HCT116 (cell line): ENCODE data around the gene NFIX. TPM values are rescaled to one million over a fixed set of nuclear protein-coding genes. Genes with fewer than 3 reads are reported as not detected.

ENCODE experiments used
- ATAC-seq: fragments of 200-7000 bp; cut with Tn5 transposase; 2 replicates; pipeline ENCODE4 v1.9.1; 2020; ENCODE audit warnings: mild to moderate bottlenecking, moderate library complexity
- BruUV-seq: library from RNA; stranded (reverse); fragments of 400-500 nt; replicated peaks from 2 replicates; lab custom pipeline; 2021; lab: Mats Ljungman, UMichigan
- CTCF ChIA-PET: fragments of 300-600 bp; sonication (Branson Sonifier 250); formaldehyde crosslinking; loops from one replicate; lab custom pipeline; 2021; ENCODE audit warnings: antibody characterized with exemption; lab: Charles Lee
- POLR2A ChIA-PET: fragments of 300-600, 350-600 bp; sonication (Branson Sonifier 250); formaldehyde crosslinking; loops from one replicate; lab custom pipeline; 2021; ENCODE audit warnings: antibody characterized with exemption; lab: Charles Lee
- RAD21 ChIA-PET, 2 experiments: fragments of 300-600 bp; sonication (Branson Sonifier 250); formaldehyde crosslinking; loops; one replicate each; lab custom pipeline; 2023; ENCODE audit warnings: low total read pairs in 2 of 2; ENCODE audit not compliant: uncharacterized antibody in 2 of 2, unreplicated experiment in 2 of 2, low non-redundant PET in 1 of 2; lab: Charles Lee
- DNase-seq: peaks from one replicate; pipeline ENCODE4 v3.0.0-alpha.2; 2010; ENCODE audit warnings: low read depth, low spot score
- H2AFZ ChIP-seq: fragments of 200-600 bp; shearing (Covaris generic), sonication (generic); 2 replicates; pipeline ENCODE4 v1.6.1; 2017; ENCODE audit warnings: low read depth, mixed run types, mixed read lengths, antibody characterized with exemption, low read length; ENCODE audit not compliant: poor library complexity, severe bottlenecking
- H3K27ac ChIP-seq: 2 replicates; pipeline ENCODE4 v1.5.1; 2012; ENCODE audit warnings: low read depth, low read length
- H3K27me3 ChIP-seq: fragments of 200-600 bp; sonication (generic); 2 replicates; pipeline ENCODE4 v1.6.1; 2016; ENCODE audit warnings: mixed run types, low read length, mixed read lengths; ENCODE audit not compliant: insufficient read depth
- H3K36me3 ChIP-seq, 2 experiments: fragments of 200-500 bp in 1 of 2; fragments of 200-600 bp in 1 of 2; sonication (Bioruptor generic) in 1 of 2; sonication (generic) in 1 of 2; 2 replicates each; pipeline versions ENCODE4 v1.5.1 to v1.6.1; 2014 to 2016; ENCODE audit warnings: low read length in 2 of 2, inconsistent platforms in 1 of 2, mixed read lengths in 1 of 2, mixed run types in 1 of 2; ENCODE audit not compliant: insufficient read depth in 2 of 2, control insufficient read depth in 1 of 2
- H3K4me1 ChIP-seq, 2 experiments: fragments of 200-600 bp in 1 of 2; sonication (generic) in 1 of 2; 2 replicates each; pipeline versions ENCODE4 v1.5.1 to v1.6.1; 2012 to 2017; ENCODE audit warnings: low read length in 2 of 2, inconsistent platforms in 1 of 2, mild to moderate bottlenecking in 1 of 2, mixed read lengths in 1 of 2, mixed run types in 1 of 2, moderate library complexity in 1 of 2; ENCODE audit not compliant: insufficient read depth in 2 of 2, control insufficient read depth in 1 of 2
- H3K4me2 ChIP-seq: fragments of 200-600 bp; sonication (generic); 2 replicates; pipeline ENCODE4 v1.6.1; 2017; ENCODE audit warnings: mixed run types, low read length, mixed read lengths
- H3K4me3 ChIP-seq, 2 experiments: fragments of 200-600 bp in 1 of 2; sonication (generic) in 1 of 2; replicated peaks in 1 of 2; 2 replicates each; pipeline ENCODE4 v1.5.1; 2011 to 2016; ENCODE audit warnings: low read length in 2 of 2, control low read depth in 1 of 2, low read depth in 1 of 2, mild to moderate bottlenecking in 1 of 2, mixed read lengths in 1 of 2, mixed run types in 1 of 2
- H3K79me2 ChIP-seq: fragments of 200-600 bp; sonication (generic); 2 replicates; pipeline ENCODE4 v1.6.1; 2017; ENCODE audit warnings: mild to moderate bottlenecking, mixed run types, low read length, moderate library complexity, mixed read lengths; ENCODE audit not compliant: insufficient read depth
- H3K9ac ChIP-seq: fragments of 200-600 bp; sonication (generic); 2 replicates; pipeline ENCODE4 v1.6.1; 2016; ENCODE audit warnings: low read length, mixed read lengths
- H3K9me2 ChIP-seq: fragments of 200-600 bp; sonication (generic), shearing (Covaris generic); 2 replicates; pipeline ENCODE4 v1.6.1; 2017; ENCODE audit warnings: mixed run types, mild to moderate bottlenecking, moderate library complexity; ENCODE audit not compliant: insufficient read depth
- H3K9me3 ChIP-seq, 2 experiments: fragments of 200-500 bp in 1 of 2; fragments of 200-600 bp in 1 of 2; sonication (Bioruptor generic) in 1 of 2; sonication (generic) in 1 of 2; 2 replicates each; pipeline ENCODE4 v1.6.1; 2014 to 2017; ENCODE audit warnings: low read length in 2 of 2, mixed read lengths in 2 of 2, inconsistent platforms in 1 of 2, low read depth in 1 of 2, mild to moderate bottlenecking in 1 of 2, mixed run types in 1 of 2, moderate library complexity in 1 of 2; ENCODE audit not compliant: control insufficient read depth in 1 of 2, insufficient read depth in 1 of 2
- H4K20me1 ChIP-seq: fragments of 200-600 bp; sonication (generic), shearing (Covaris generic); 2 replicates; pipeline ENCODE4 v1.6.1; 2017; ENCODE audit warnings: mixed run types, mild to moderate bottlenecking, moderate library complexity; ENCODE audit not compliant: insufficient read depth
- CEBPB ChIP-seq: IDR thresholded peaks from 2 replicates; pipeline ENCODE4 v1.6.1; 2012; ENCODE audit warnings: low read depth
- ELF1 ChIP-seq: IDR thresholded peaks from 2 replicates; pipeline ENCODE4 v1.6.1; 2012; ENCODE audit warnings: low read depth, borderline replicate concordance
- FOSL1 ChIP-seq: IDR thresholded peaks from 2 replicates; pipeline ENCODE4 v1.6.1; 2012; ENCODE audit warnings: low read depth
- JUND ChIP-seq: IDR thresholded peaks from 2 replicates; pipeline ENCODE4 v1.6.1; 2012
- POLR2A ChIP-seq: IDR thresholded peaks from 2 replicates; pipeline ENCODE4 v1.7.0; 2011; ENCODE audit warnings: borderline replicate concordance; ENCODE audit not compliant: insufficient read depth, insufficient read length; ENCODE audit errors: extremely low read depth
- SP1 ChIP-seq: IDR thresholded peaks from 2 replicates; pipeline ENCODE4 v1.6.1; 2012; ENCODE audit warnings: low read depth
- SRF ChIP-seq: IDR thresholded peaks from 2 replicates; pipeline ENCODE4 v1.6.1; 2012; ENCODE audit warnings: low read depth
- TCF7L2 ChIP-seq: IDR thresholded peaks from 2 replicates; pipeline ENCODE4 v1.7.0; 2011; ENCODE audit warnings: borderline replicate concordance, inconsistent platforms; ENCODE audit not compliant: insufficient read depth, insufficient read length; ENCODE audit errors: extremely low read depth
- ZNF274 ChIP-seq: fragments of 200-500 bp; sonication (Bioruptor generic); IDR thresholded peaks from 2 replicates; pipeline ENCODE4 v1.6.1; 2014; ENCODE audit warnings: mild to moderate bottlenecking, low read depth, low read length, inconsistent platforms
- intact Hi-C: fragments of 100-400 bp; cut with micrococcal nuclease; formaldehyde crosslinking; loops from 2 replicates; pipeline ENCODE4 v1.10.0; 2022
- total RNA-seq: library from RNA; stranded (reverse); gene quantifications from one replicate; pipeline ENCODE4 v1.2.1, GENCODE V29; 2021; ENCODE audit not compliant: unreplicated experiment
- TF ChIP-seq, protein P1 (sequence below): IDR thresholded peaks from 2 replicates; pipeline ENCODE4 v1.6.1; 2012; ENCODE audit warnings: low read depth
- TF ChIP-seq, protein P2 (sequence below), 3 experiments: fragments of 200-600 bp in 1 of 3; sonication (generic) in 1 of 3; IDR thresholded peaks in 2 of 3; conservative IDR thresholded peaks in 1 of 3; 2 replicates each; pipeline ENCODE4 v1.5.1; 2012 to 2017; ENCODE audit warnings: low read depth in 2 of 3, low read length in 2 of 3, antibody characterized with exemption in 1 of 3, borderline replicate concordance in 1 of 3, control low read depth in 1 of 3, mild to moderate bottlenecking in 1 of 3, mixed read lengths in 1 of 3, mixed run types in 1 of 3, moderate library complexity in 1 of 3; ENCODE audit not compliant: insufficient read depth in 1 of 3
- TF ChIP-seq, protein P3 (sequence below): IDR thresholded peaks from 2 replicates; pipeline ENCODE4 v1.6.1; 2012

NFIX gene
- total RNA-seq, 1 experiment from 2014 or later = 34.8 TPM

DNA sequence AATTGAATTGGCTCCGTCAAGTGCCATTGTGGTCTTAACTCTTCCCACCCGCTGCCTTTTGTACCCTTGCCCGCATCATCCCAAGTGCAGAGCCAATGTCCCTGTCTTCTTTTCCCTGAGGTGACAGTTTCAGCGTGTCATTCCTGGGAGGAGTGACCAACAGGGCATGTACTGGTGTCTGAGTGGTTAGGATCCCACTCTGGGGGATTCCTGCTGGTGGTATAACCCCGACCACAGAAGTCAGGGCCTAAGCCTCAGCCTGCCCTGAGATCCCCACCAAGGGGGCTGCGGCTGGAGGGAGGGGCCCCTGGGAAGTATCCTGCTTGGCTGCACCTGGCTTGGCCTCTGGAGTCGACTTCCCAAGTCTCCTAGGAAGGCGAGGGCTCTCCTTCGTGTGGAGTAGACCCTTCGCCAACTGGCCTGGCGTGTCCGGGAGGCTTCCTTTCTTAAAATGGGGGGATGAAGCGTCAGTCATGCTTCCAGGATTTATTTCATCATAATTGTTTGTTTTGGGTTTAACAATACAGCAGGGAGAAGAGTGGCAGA, 40.6 kb downstream of the NFIX start:
- POLR2A ChIA-PET = no interaction called here

DNA sequence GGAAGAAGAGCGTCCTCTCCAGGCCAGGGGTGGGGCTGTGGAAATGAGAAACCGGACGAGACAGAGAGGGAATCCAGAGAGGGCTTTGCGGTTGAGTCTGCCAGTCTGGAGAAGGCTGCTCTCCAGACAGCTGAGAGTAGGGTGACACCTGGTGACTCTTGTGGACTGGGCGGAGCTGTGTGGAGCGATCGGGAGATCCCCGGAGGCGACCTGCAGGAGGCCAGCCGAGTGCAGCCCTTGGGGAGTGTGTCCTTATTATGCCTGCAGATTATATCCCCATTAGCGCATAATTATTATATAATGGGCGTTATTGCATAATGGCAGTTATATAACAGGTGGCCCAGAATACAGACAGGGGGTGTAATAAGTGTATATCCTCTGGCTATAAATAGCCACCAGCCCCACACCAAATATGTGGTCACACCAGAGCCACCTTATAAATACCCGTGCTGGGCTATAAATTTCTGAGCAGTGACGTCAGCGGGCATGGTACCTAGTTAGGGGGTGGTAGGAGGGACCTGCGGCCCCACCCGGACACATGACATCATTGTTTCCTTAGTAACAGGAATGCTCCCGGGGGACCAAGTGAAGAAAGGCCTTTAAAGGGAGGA, 41.2 kb downstream of the NFIX start:
- no peaks in the 10 kb centered on the region; the same call in 1 of the 2 replicates for H3K79me2 ChIP-seq
- peaks cover 50 to 69% of the 10 kb centered on the region in 2 experiments for H3K4me1 ChIP-seq
- ChIA-PET POLR2A (no interaction called here), CTCF (interaction anchor here (1.1 to 1.5 kb wide), 3 partner anchors 18 to 58 kb away, joined by 3 to 4 read pairs (median 4); no protein-coding TSS in a partner anchor), RAD21 (interaction anchor here (0.9 to 1.0 kb wide), 2 partner anchors 24 to 25 kb away, joined by 3 to 8 read pairs; no protein-coding TSS in a partner anchor)
- DNase-seq = peak; percentile 56
- intact Hi-C loops = no loop called here
- no peak overlapping the region for H2AFZ ChIP-seq
- H3K9ac ChIP-seq = peak overlapping the region; percentile 35
- ATAC-seq = peak; percentile 77
- no peaks in the 10 kb centered on the region for H3K9me3 ChIP-seq
- no peaks in the 10 kb centered on the region for H3K27me3 ChIP-seq
- H3K9me2 ChIP-seq = no peaks in the 10 kb centered on the region
- BruUV-seq = no TSS peak
- no peak overlapping the region for H3K27ac ChIP-seq
- H3K36me3 ChIP-seq = no peaks in the 10 kb centered on the region
- no peaks in the 10 kb centered on the region for H4K20me1 ChIP-seq
- H3K4me2 ChIP-seq = peak overlapping the region; percentile 72
- H3K4me3 ChIP-seq = peak overlapping the region in 1 of 2 experiments; percentile 39; a peak in 2 of 4 replicates
- TF ChIP-seq ZNF274 (no peak), CEBPB (peak; percentile 58; the same call in 1 of the 2 replicates), TCF7L2 (no peak), FOSL1 (0 out of 2 replicates have a peak, but pooled peaks have one; percentile 20), ELF1 (no peak), SP1 (peak; percentile 47; the same call in 1 of the 2 replicates), JUND (no peak; the same call in 1 of the 2 replicates), SRF (no peak)
- TF ChIP-seq, protein P1, sequence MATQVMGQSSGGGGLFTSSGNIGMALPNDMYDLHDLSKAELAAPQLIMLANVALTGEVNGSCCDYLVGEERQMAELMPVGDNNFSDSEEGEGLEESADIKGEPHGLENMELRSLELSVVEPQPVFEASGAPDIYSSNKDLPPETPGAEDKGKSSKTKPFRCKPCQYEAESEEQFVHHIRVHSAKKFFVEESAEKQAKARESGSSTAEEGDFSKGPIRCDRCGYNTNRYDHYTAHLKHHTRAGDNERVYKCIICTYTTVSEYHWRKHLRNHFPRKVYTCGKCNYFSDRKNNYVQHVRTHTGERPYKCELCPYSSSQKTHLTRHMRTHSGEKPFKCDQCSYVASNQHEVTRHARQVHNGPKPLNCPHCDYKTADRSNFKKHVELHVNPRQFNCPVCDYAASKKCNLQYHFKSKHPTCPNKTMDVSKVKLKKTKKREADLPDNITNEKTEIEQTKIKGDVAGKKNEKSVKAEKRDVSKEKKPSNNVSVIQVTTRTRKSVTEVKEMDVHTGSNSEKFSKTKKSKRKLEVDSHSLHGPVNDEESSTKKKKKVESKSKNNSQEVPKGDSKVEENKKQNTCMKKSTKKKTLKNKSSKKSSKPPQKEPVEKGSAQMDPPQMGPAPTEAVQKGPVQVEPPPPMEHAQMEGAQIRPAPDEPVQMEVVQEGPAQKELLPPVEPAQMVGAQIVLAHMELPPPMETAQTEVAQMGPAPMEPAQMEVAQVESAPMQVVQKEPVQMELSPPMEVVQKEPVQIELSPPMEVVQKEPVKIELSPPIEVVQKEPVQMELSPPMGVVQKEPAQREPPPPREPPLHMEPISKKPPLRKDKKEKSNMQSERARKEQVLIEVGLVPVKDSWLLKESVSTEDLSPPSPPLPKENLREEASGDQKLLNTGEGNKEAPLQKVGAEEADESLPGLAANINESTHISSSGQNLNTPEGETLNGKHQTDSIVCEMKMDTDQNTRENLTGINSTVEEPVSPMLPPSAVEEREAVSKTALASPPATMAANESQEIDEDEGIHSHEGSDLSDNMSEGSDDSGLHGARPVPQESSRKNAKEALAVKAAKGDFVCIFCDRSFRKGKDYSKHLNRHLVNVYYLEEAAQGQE = no peak
- TF ChIP-seq, protein P2, sequence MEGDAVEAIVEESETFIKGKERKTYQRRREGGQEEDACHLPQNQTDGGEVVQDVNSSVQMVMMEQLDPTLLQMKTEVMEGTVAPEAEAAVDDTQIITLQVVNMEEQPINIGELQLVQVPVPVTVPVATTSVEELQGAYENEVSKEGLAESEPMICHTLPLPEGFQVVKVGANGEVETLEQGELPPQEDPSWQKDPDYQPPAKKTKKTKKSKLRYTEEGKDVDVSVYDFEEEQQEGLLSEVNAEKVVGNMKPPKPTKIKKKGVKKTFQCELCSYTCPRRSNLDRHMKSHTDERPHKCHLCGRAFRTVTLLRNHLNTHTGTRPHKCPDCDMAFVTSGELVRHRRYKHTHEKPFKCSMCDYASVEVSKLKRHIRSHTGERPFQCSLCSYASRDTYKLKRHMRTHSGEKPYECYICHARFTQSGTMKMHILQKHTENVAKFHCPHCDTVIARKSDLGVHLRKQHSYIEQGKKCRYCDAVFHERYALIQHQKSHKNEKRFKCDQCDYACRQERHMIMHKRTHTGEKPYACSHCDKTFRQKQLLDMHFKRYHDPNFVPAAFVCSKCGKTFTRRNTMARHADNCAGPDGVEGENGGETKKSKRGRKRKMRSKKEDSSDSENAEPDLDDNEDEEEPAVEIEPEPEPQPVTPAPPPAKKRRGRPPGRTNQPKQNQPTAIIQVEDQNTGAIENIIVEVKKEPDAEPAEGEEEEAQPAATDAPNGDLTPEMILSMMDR (IDR thresholded peaks at IDR 0.05 in 2 of 3, conservative IDR thresholded peaks at IDR 0.05 in 1 of 3; ENCODE audit: borderline replicate concordance in 1 of 3, insufficient read depth in 1 of 3, low read depth in 2 of 3, low read length in 2 of 3) = peak in 2 of 3 experiments; percentile 2 to 48; a peak in 2 of 6 replicates

More for the DNA sequence above, 40.6 kb downstream of the NFIX start:
- Histone ChIP-seq H3K9me2 (no peaks in the 10 kb centered on the region), H2AFZ (no peak overlapping the region), H3K79me2 (no peaks in the 10 kb centered on the region; the same call in 1 of the 2 replicates), H3K36me3 (no peaks in the 10 kb centered on the region), H3K27me3 (no peaks in the 10 kb centered on the region), H3K27ac (no peak overlapping the region), H4K20me1 (no peaks in the 10 kb centered on the region), H3K4me1 (peaks cover 55 to 75% of the 10 kb centered on the region in 2 experiments), H3K4me3 (peak overlapping the region in 1 of 2 experiments; percentile 39; a peak in 2 of 4 replicates), H3K4me2 (peak overlapping the region; percentile 72), H3K9me3 (no peaks in the 10 kb centered on the region), H3K9ac (peak overlapping the region; percentile 35)
- intact Hi-C loops = no loop called here
- no peak for TF ChIP-seq POLR2A
- TF ChIP-seq, protein P3, sequence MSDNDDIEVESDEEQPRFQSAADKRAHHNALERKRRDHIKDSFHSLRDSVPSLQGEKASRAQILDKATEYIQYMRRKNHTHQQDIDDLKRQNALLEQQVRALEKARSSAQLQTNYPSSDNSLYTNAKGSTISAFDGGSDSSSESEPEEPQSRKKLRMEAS = no peak
- ChIA-PET CTCF (interaction anchor here (1.1 to 1.5 kb wide), 3 partner anchors 19 to 58 kb away, joined by 3 to 4 read pairs (median 4); no protein-coding TSS in a partner anchor), RAD21 (interaction anchor here (0.9 to 1.0 kb wide), 2 partner anchors 25 kb away, joined by 3 to 8 read pairs; no protein-coding TSS in a partner anchor)
- no TSS peak for BruUV-seq
- DNase-seq (no peak), ATAC-seq (no peak)
